A673 (cell line): ENCODE measurements around the gene SUZ12. TPM values are rescaled to one million over a fixed set of nuclear protein-coding genes. Genes with fewer than 3 reads are reported as not detected.

ENCODE experiments used
- BruUV-seq: library from RNA; stranded (reverse); fragments of 400-500 nt; replicated peaks from 2 replicates; lab custom pipeline; 2021; lab: Mats Ljungman, UMichigan
- CTCF ChIA-PET: fragments of 300-600 bp; sonication (Branson Sonifier 250); formaldehyde crosslinking; loops from one replicate; lab custom pipeline; 2022; ENCODE audit warnings: antibody characterized with exemption; lab: Charles Lee
- POLR2A ChIA-PET: fragments of 300-600 bp; sonication (Branson Sonifier 250); formaldehyde crosslinking; loops from one replicate; lab custom pipeline; 2022; ENCODE audit warnings: antibody characterized with exemption; ENCODE audit not compliant: low non-redundant PET; lab: Charles Lee
- DNase-seq: peaks from one replicate; pipeline ENCODE4 v3.0.0-alpha.2; 2015; ENCODE audit warnings: low spot score
- H3K27ac ChIP-seq: fragments of 200-600 bp; sonication (generic); 2 replicates; pipeline ENCODE4 v1.5.1; 2016; ENCODE audit warnings: mixed run types, low read depth, mild to moderate bottlenecking, mixed read lengths, antibody characterized with exemption, low read length; ENCODE audit not compliant: poor library complexity, severe bottlenecking
- H3K27me3 ChIP-seq: fragments of 200-600 bp; sonication (generic); replicated peaks from 2 replicates; pipeline ENCODE4 v1.6.1; 2017; ENCODE audit warnings: mixed run types, low read depth, mild to moderate bottlenecking, mixed read lengths, antibody characterized with exemption, low read length; ENCODE audit not compliant: insufficient read depth, poor library complexity
- H3K36me3 ChIP-seq: fragments of 200-600 bp; sonication (generic); 2 replicates; pipeline ENCODE4 v1.6.1; 2016; ENCODE audit warnings: mixed run types, mild to moderate bottlenecking, mixed read lengths, antibody characterized with exemption, low read length; ENCODE audit not compliant: insufficient read depth, poor library complexity, severe bottlenecking
- H3K4me1 ChIP-seq: fragments of 200-600 bp; sonication (generic); 2 replicates; pipeline ENCODE4 v1.6.1; 2017; ENCODE audit warnings: mixed run types, mild to moderate bottlenecking, mixed read lengths, antibody characterized with exemption, low read length; ENCODE audit not compliant: insufficient read depth, poor library complexity, severe bottlenecking
- H3K4me3 ChIP-seq: fragments of 200-600 bp; sonication (generic); 2 replicates; pipeline ENCODE4 v1.5.1; 2016; ENCODE audit warnings: low read depth, mixed run types, mild to moderate bottlenecking, mixed read lengths, low read length; ENCODE audit not compliant: poor library complexity, severe bottlenecking
- H3K9me3 ChIP-seq: fragments of 200-600 bp; sonication (generic); 2 replicates; pipeline ENCODE4 v1.6.1; 2016; ENCODE audit warnings: mixed run types, low read depth, mild to moderate bottlenecking, mixed read lengths, antibody characterized with exemption, low read length; ENCODE audit not compliant: poor library complexity, severe bottlenecking
- CTCF ChIP-seq: fragments of 300-800, 200-600 bp; sonication (generic); conservative IDR thresholded peaks from 2 replicates; pipeline ENCODE4 v1.5.1; 2017; ENCODE audit warnings: low read depth, mild to moderate bottlenecking, antibody characterized with exemption, low read length, moderate library complexity, mixed read lengths
- EZH2 ChIP-seq: fragments of 200-600 bp; sonication (generic); IDR thresholded peaks from 2 replicates; pipeline ENCODE4 v1.6.1; 2017; ENCODE audit warnings: borderline replicate concordance, low read depth, mild to moderate bottlenecking, mixed read lengths, antibody characterized with exemption, low read length; ENCODE audit not compliant: poor library complexity, severe bottlenecking
- intact Hi-C: fragments of 100-400 bp; cut with micrococcal nuclease; formaldehyde crosslinking; loops from one replicate; pipeline ENCODE4 v1.10.0; 2022; ENCODE audit not compliant: unreplicated experiment
- total RNA-seq: library from RNA; stranded (reverse); gene quantifications from 2 replicates; pipeline ENCODE4 v1.2.3, GENCODE V29; 2021

The SUZ12 gene
- total RNA-seq, 1 experiment from 2014 or later, result 29.9 TPM

GRCh38 chr17:32015245-32016013 is 78.6 kb downstream of the SUZ12 start:
- DNase-seq, result no peak

DNA sequence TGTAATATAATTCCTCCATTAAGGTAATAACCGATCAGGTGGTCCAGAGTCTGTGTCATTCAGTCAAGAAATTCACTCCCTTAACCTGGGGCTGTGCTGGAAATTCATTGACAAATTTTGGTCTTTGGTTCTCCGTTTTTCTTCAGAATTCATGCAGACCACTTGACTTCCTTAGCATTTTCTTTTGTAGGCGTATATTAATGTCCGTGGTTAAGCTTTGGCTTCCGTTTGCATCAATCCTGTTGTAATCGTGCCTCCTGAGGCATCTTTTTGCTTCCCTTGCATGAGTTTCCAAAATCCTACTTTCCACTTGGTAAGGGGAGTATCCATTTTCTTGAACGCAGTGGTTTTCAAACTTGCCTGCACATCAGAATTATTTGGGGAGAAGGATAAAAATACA is 79.4 kb downstream of the SUZ12 start:
- ChIA-PET POLR2A (no interaction called here), CTCF (no interaction called here)
- no peaks in the 10 kb centered on the region for H3K9me3 ChIP-seq
- no TSS peak for BruUV-seq
- intact Hi-C loops, result no loop called here
- no peak for TF ChIP-seq CTCF
- TF ChIP-seq EZH2, result no peak
- no peak overlapping the region for H3K27ac ChIP-seq
- H3K36me3 ChIP-seq, result no peaks in the 10 kb centered on the region
- DNase-seq, result no peak
- no peak overlapping the region for H3K4me3 ChIP-seq
- H3K27me3 ChIP-seq, result no peaks in the 10 kb centered on the region
- no peaks in the 10 kb centered on the region for H3K4me1 ChIP-seq

More at GRCh38 chr17:32015245-32016013, 78.6 kb downstream of the SUZ12 start:
- H3K9me3 ChIP-seq, result no peaks in the 10 kb centered on the region
- BruUV-seq, result no TSS peak
- H3K4me3 ChIP-seq, result no peak overlapping the region
- H3K27me3 ChIP-seq, result no peaks in the 10 kb centered on the region
- POLR2A ChIA-PET, result no interaction called here
- H3K36me3 ChIP-seq, result no peaks in the 10 kb centered on the region
- no peak for TF ChIP-seq CTCF
- TF ChIP-seq EZH2, result no peak
- H3K27ac ChIP-seq, result no peak overlapping the region
- CTCF ChIA-PET, result no interaction called here
- intact Hi-C loops, result no loop called here
- H3K4me1 ChIP-seq, result no peaks in the 10 kb centered on the region

GRCh38 chr17:32019228-32019627 is 82.4 kb downstream of the SUZ12 start:
- ChIA-PET POLR2A (no interaction called here), CTCF (interaction anchor here (0.6 kb wide), 1 partner anchor 13 kb away, joined by 3 read pairs; the partner anchor contains the start of gene LRRC37B)
- no peaks in the 10 kb centered on the region for H3K4me1 ChIP-seq
- no peak overlapping the region for H3K4me3 ChIP-seq
- no peaks in the 10 kb centered on the region for H3K36me3 ChIP-seq
- no peaks in the 10 kb centered on the region for H3K9me3 ChIP-seq
- intact Hi-C loops, result no loop called here
- no peak for DNase-seq
- no TSS peak for BruUV-seq
- H3K27ac ChIP-seq, result no peak overlapping the region
- H3K27me3 ChIP-seq, result no peaks in the 10 kb centered on the region
- TF ChIP-seq CTCF, result no peak
- TF ChIP-seq EZH2, result no peak
